HG03460 (cell line): ENCODE measurements around the gene DNPEP.
A peak's percentile ranks its signal among the peaks of the same experiment; 100 is the strongest.
"Not testable (repeated sequence)": the region's sequence is repeated elsewhere in the genome, so short reads cannot be mapped to it uniquely, and the experiment has no call there.

Source experiments
- ATAC-seq: cut with Tn5 transposase; IDR thresholded peaks from one replicate; pipeline ENCODE4 v1.9.1; 2021; ENCODE audit not compliant: unreplicated experiment

DNPEP gene

GRCh38 chr2:219402665-219403515 is 15.2 kb upstream of the DNPEP start:
- peak; percentile 89 for ATAC-seq

DNA sequence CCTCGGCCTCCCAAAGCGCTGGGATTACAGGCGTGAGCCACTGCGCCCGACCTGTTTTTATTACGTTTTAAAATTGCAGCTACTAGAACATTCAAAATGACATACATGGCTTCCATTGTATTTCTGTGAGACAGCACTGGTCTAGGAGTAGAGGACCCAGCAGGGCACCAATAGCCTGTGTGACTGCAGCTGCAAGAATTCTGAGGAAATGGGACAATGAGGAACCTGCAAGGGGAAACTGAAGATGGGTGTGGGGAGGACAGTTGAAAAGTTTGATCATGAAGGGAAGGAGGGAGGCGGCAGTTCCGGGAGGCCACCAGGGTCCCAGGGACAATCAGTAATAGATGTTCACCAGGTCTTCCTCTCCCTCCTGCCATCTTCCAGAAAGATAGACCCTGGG is 13.9 kb upstream of the DNPEP start:
- no peak for ATAC-seq

GRCh38 chr2:219400562-219400961 is 12.8 kb upstream of the DNPEP start:
- no peak for ATAC-seq

GRCh38 chr2:219399716-219400478 is 12.2 kb upstream of the DNPEP start:
- ATAC-seq: no peak

- ATAC-seq: no peak
Measured at GRCh38 chr2:219398721-219399363, 11.1 kb upstream of the DNPEP start.

GRCh38 chr2:219396863-219397457 is 9.2 kb upstream of the DNPEP start:
- ATAC-seq: no peak

DNA sequence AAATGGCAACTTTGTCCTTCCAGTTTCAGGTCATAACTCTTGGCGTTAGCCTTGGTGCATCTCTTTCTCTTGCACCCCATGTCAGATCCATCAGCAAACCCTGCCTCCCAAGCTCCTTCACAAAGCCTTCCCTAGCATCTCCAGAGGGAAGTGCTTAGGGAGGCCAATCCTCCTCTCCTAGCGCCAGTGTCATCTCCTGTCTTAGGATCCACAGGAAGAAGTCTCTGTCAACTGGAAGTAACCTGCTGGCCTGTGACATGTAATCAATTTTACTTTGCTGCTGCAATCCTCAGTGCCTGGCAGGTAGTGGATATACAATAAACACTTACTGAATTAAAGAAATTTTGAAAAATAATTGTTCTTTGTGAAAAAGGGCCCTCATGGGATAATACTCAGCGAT is 7.9 kb upstream of the DNPEP start:
- ATAC-seq: no peak

DNA sequence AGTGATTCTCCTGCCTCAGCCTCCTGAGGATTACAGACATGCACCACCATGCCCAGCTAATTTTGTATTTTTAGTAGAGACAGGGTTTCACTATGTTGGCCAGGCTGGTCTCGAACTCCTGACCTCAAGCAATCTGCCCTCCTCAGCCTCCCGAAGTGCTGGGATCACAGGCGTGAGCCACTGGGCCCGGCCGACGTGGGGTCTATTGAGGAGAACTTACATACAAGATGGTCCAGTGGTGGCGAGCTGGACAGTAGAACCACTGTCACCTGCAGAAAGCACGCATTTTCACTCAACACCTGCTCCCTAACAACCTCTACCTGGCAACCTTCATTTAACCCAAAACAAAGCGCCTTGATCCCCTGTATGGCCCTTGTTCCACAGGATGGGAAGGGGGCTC is 7.3 kb upstream of the DNPEP start:
- not testable (repeated sequence) for ATAC-seq

DNA sequence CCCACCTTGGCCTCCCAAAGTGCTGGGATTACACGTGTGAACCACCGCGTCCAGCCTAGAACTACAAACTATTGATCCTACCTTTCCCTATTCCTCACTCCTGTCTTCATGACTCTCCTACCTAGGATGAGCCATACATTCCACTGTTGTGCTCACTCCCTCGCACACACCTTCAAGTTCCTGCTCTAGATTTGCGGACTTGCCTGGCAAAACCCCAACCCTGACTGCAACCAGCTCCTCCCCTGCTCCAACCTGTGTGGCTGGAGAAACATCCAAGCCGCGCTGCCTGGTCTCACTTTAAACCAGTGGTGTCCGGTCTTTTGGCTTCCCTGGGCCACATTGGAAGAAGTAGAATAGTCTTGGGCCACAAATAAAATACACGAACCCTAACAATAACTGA is 5.0 kb upstream of the DNPEP start:
- no peak for ATAC-seq

DNA sequence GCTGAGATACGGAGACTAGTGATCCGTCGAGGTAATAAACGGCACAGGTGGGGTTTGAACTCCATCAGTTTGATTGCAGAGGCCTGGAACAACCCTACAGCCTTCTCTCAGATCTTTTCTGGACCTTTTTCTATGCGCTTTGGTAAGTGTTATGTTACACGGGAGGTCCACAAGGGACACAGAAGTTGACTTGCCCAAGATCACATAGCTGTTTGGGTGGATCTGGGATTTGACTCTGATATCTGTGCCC is 1.1 kb upstream of the DNPEP start:
- no peak for ATAC-seq

GRCh38 chr2:219388121-219388906 is 602 bp upstream of the DNPEP start:
- peak; percentile 85 for ATAC-seq

DNA sequence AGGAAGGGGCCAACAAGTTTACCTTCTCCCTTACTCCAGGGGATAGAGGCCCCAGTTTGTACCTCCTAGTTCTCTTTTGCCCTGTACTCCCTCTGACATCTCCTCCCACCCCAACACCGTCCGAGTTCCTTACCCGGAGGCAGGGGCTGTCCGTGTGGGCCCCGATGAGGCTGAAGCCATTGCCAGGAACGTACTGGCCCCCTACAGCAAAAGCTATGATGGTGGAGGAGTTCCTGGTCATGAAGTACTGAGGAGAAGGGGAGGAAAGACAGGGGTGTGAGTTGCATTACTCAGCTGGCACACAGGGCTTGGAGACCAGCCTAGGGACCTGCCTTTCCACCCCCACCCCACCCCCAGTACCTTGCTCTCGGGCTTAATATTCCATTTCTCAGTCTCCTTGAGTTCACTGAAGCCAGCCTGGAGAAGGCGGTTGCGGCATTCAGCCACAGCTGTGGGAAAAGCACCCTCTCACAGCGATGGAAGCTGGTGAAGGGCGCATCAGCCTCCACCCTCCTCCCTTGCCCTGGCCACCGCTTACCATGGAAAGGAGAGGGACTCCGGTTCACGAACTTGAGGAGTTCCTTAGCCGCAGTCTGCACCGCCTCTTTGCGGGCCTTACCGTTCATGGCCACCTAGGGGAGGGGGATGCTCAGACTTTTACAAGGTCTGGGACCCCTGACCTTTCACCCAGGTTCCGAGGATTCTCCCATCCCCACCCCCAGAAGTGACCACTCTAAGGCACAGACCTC is 1.0 kb downstream of the DNPEP start:
- ATAC-seq: no peak

DNA sequence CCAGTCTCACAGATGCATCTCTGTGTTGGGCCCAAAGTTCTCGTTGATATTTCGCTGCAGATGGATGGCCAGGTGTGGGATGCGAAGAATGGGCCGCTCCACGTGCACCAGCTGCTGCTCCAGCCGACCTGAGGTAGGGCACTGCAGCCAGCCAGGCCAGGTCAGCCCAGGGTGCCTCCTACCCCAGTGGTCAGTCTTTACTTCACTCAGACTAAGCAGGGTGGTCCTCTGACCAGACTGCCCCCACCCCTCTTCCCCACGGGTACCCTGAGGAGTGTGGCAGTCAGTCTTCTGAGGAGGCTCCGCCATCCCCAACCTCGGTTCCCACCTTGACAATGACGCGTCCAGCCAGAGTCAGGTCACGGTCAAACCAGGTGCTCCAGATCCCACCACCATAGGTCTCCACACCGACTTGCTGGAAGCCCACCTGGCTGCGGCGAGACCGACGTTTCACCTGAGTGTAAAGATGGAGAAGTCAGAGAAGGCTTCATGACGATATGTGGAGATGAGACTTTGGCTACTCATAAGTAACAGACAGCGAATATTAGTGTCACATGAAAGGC is 1.7 kb downstream of the DNPEP start:
- ATAC-seq: no peak

- ATAC-seq: no peak
Measured at GRCh38 chr2:219384859-219385258, 2.9 kb downstream of the DNPEP start.

GRCh38 chr2:219384083-219384713 is 3.5 kb downstream of the DNPEP start:
- no peak for ATAC-seq

- no peak for ATAC-seq
Measured at GRCh38 chr2:219381448-219381847, 6.3 kb downstream of the DNPEP start.

DNA sequence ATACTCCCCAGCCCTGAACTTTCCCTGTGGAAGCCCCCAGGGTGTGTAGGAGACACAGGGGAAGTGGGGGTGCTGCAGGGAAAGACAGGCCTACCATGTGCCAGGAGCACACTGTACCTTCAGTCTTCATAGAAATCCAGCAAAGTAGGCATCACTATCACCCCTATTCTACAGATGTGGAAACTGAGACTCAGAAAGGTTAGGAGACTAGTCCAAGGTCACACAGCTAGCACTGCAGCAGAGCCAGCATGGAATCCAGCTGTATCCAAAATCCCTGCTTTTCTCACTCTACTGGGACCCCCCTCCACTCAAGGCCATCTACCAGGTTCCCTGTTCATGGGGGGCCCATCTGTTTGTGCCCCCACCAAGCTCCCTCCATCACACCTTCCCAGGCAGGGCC is 6.8 kb downstream of the DNPEP start:
- no peak for ATAC-seq

DNA sequence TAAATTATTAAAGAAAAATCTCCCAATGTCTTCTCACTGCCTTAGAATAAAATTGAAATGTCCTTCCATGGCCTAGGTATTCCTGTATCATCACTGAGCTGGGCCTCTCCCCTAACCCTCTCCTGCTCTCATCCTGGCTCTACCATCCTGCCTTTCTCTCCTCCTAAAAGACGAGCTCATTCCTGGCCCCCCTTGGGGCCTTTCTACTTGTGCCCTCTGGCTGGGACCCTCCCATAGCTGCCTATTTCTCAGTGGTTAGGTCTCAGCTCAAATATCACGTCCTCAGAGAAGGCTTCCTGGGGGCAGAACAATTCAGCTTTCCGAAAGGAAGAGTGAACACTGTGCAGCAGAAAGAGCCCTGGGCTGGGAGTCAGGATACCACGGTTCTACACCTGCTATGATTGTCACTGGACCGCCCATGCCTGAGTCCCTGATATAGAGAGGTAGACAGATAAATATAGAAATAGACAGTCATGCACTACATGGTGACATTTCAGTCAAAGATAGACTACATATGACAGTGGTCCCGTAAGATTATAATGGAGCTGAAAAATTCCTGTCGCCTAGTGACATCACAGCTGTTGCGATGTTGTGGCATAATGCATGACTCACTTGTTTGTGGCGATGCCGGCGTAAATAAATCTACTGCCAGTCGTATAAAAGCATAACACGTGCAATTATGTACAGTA is 9.4 kb downstream of the DNPEP start:
- ATAC-seq: no peak

DNA sequence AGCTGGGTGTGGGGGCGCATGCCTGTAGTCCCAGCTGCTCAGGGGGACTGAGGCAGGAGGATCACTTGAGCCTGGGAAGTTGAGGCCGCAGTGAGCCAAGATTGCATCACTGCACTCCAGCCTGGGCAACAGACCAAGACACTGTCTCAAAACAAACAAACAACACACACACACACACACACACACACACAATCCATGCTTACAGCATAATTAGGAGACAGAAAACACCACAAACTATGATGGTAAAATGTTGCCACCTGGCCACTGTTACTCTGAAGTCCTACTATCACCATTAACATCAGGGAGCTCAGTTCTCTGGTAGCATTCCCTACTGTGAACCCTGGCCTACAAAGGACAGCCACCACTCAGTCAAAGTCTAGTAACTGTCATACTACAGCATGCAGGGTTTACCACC is 18.3 kb downstream of the DNPEP start:
- ATAC-seq: no peak
